Measurements from ENCODE around the gene TMPRSS2.

Gene TMPRSS2

DNA sequence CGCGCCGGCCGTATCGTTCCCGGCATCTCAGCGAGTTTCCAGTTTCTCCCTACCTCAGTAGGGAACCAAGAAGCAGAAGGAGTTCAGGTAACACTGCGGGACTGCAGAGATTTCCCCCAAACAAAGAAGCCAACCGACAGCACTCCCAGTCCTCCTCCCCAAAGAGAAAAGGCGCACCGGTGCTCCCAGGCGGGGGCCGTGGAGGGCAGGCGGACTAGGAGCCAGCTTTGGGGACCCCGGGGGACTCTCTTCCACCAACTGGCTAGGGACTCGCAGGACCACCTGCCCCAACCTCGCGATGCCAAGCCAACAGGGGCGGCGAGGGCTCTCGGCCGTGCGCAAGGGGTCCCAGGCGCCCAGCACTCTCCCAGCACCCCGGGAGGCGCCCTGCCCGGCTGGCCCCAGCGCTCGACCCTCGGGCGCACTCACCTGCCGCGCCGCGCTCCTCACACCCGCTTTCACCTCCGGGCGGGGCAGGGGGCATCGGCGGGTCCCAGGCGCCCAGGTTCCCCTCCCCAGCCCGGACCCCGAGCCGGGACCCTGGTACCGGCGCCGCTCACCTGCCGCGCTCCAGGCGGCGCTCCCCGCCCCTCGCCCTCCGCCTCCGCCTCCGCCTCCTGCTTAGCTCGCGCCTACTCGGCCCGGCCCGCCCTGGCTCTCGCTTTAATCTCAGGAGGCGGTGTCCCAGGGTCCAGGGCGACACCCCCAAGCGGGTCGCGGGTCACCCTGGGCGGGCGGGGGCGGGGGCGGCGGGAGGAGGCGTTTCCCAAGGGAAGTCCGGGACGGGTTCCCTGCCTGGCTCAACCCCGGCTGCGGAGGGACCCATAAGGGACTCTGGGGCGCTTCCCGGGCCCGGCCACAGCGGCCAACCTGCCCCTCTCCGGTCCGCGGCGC lies at the start of gene TMPRSS2:
TSS of gene TMPRSS2 (minus strand) at position 638 of the 894 bp plus-strand sequence. CDS start 10,025 bp downstream, outside the sequence.
- no peak for DNase-seq

GRCh38 chr21:41555057-41555456 lies 47.1 kb upstream of the TMPRSS2 start:
- DNase-seq = no peak

DNA sequence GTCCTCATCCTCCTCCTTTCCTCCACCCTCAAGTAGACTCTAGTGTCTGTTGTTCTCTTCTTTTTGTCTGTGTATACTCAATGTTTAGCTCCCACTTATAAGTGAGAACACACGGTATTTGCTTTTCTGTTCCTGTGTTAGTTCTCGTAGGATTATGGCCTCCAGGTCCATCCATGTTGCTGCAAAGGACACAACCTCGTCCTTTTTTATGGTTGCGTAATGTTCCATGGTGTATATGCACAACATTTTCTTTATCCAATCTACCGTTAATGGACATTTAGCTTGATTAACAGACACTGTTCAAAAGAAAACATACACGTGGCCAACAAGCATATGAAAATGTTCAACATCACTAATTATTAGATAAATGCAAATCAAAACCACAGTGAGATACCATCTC lies 44.3 kb upstream of the TMPRSS2 start:
- DNase-seq = no peak

DNA sequence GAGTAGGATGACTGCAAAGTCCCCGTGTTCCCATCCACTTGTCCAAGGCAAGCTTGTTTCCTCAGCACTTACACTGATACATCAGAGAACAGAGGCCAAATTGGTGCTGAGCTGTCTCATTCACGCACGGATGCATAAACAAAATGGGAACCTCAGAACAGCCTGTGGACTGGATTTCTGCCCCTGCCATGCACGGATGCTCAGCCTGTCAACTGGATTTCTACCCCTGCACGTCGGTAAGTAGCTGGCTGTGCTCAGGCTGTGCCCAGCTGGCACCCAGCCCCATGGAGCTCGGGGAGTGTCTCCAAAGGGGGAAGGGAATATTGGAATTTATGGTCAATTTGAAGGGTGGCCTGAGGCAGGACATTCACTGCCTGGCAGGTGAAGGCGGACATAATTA lies 40.8 kb upstream of the TMPRSS2 start:
- no peak for DNase-seq

DNA sequence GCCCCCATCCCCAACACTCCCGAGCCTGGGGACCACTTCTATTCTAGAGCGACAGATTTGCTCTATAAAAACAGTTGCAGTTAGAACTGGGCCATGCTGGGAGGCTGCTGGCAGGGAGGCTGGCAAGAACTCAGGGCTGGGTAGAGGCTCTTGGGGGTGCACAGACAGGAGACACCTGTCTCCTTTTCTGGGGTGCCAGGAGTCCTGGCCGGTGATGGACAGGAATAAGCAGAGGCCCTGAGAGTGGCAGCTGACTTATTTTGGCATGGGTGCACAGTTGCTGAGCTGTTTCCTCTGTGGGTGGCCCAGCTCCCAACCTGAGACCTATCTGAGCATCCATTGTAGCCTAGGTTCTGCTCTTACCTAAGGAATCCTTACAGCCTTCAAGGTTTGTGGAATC lies 39.2 kb upstream of the TMPRSS2 start:
- no peak for DNase-seq

DNA sequence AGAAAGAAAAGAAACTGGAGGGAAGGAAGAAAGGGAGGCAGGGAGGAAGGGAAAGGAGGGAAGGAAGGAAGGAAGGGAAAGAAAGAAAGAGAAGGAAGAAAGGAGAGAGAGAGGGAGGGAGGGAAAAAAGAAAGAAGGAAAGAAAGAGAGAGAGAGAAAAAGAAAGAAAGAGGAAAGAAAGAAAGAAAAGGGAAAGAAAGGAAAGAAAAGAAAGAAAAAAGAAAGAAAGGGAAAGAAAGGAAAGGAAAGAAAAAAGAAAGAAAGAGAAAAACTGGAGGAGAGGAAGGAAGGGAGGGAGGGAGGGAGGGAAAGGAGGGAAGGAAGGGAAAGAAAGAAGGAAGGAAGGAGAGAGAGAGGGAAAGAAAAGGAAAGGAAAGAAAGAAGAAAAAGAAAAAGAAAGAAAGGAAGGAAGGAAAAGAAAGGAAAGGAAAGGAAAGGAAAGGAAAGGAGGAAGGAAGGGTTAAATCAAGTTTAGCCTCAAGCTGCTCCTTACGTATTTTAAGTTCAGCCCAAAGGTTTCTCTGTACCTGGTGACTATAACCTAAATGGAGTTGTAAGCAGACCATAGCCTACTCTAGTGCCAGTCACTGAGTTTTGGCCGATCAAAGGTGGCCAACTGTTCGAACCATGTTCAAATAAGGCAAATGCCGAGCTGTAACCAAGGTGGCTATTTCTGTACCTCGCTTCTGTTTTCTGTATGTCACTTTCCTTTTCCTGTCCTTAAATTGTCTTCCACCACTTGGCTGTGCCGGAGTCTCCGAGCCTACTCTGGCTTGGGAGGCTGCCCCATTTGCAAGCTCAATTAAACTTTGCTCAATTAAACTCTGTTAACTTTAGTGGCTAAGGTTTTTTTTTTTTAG lies 37.8 kb upstream of the TMPRSS2 start:
- no peak for DNase-seq

GRCh38 chr21:41542727-41543126 lies 34.8 kb upstream of the TMPRSS2 start:
- DNase-seq = no peak

GRCh38 chr21:41537356-41537755 lies 29.4 kb upstream of the TMPRSS2 start:
- no peak for DNase-seq

GRCh38 chr21:41536827-41537103 lies 28.8 kb upstream of the TMPRSS2 start:
- no peak for DNase-seq

- no peak for DNase-seq
Observed at GRCh38 chr21:41536076-41536826, 28.3 kb upstream of the TMPRSS2 start.

DNA sequence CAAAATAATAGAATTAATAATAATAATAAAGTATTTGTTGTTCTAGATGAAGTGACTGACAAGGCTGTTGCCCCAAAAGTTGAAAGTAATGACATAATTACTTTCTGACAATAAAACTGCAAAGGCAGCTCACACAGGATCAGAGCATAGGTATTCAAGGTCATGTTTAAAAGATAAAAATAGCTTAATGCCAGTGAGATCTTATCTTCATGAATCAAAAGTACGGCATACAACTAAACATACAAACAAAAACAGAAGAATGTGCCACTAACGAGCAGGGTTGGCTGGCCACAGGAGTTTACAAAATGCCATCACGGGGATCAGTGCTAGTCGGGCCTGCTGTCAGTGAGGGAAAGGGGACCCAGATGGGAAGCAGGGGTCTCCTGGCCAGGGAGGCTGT lies 22.4 kb upstream of the TMPRSS2 start:
- no peak for DNase-seq

DNA sequence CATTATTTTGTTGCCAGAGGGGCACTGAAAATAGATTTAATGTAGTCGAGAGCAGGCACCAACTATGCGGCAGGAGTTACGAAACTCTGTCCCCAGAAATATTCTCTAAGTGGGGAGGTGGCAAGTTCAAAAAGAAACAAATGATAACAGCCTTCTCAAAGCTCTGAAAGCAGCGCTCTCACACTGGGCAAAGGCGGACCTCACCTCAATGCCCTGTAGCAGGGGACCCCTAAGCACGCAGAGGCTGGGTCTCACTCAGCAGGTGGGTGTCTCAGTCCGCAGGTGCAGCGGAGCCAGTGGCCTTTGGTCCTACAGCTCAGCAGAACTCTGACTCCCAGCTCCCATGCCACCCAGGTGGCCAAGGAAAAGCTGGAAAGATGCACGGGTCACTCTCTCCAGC lies 21.8 kb upstream of the TMPRSS2 start:
- no peak for DNase-seq

DNA sequence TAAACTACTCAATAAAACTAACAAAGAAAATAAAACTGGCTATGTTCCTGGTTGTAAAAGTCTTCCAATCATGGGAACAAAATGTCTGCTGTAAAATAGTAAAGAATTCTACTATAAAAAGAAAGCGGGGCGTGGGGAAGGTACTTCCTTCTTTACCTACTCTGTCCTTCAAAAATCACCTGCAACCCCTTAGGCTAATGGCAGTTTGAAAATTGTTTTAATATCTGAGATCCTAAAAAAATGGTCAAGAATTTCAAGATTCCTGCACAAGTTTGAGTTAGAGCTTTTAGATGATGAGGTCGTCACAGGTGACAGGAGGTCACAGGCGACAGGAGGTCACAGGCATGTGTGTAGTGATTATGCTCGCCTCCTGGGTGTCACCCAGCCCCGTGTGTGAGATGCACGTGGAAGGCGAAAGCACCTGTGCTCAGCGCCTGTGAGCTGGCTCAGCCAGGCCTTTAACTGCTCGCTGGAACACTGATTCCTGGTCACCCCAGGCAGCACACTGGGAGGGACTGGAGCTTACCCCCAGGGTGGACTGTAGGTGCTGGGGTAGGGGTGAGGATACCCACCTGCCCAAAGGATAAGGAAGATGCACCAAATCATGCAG lies 18.6 kb upstream of the TMPRSS2 start:
- DNase-seq = no peak

DNA sequence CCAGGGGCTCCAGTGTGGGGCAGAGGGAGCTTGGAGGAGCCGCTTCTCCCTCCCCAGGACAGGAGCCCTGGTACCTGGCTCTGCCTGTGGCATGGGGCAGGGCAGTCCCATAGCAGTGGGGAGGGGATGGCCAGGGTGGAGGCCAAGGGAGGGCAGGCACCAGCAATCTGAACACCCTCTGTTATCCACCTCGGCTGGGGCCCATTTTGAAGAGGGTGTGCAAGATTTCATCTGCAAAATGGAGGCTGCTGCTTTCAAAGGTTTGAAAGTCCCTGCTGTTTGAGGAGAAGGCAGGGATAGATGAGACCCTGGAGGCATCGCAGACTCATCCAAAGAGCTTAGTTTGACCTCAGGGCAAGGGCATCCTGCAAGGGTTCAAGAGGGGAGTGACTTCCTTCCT lies 15.2 kb upstream of the TMPRSS2 start:
- DNase-seq = no peak

GRCh38 chr21:41521489-41522027 lies 13.6 kb upstream of the TMPRSS2 start:
- DNase-seq = no peak

GRCh38 chr21:41520560-41521442 lies 12.8 kb upstream of the TMPRSS2 start:
- DNase-seq = no peak

- no peak for DNase-seq
Observed at GRCh38 chr21:41519806-41520559, 12.0 kb upstream of the TMPRSS2 start.

DNA sequence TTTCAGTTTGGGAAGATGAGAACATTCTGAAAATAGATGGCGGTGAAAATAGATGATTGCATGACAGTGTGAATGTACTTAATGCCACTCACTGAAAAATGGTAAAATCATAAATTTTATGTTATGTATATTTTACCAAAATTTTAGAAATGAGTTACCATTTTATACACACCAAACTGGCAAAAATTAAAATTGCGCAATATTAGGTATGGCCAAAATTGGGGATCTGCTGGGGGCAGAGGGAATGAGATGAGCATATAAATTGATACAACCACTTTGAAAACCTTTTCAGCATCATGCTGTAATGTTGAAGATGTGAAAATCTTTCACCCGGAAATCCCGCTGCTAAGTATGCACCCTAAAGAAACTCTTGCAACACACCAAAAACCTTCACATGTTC lies 10.8 kb upstream of the TMPRSS2 start:
- DNase-seq = no peak

- DNase-seq = no peak
Observed at GRCh38 chr21:41511858-41512257, 3.9 kb upstream of the TMPRSS2 start.

GRCh38 chr21:41510500-41510899 lies 2.5 kb upstream of the TMPRSS2 start:
- no peak for DNase-seq

- DNase-seq = no peak
Observed at GRCh38 chr21:41509733-41510132, 1.8 kb upstream of the TMPRSS2 start.
